Right lobe of liver (tissue), 4 donors: Measurements from ENCODE around the gene CYB561A3.

Source experiments
- CTCF ChIP-seq, 4 donors: fragments of 200-600 bp in 3 of 4; fragments of 450-650 bp in 1 of 4; IDR thresholded peaks; one replicate each; pipeline versions ENCODE4 v1.5.1 to v1.8.0; 2016 to 2022; ENCODE audit warnings: antibody characterized with exemption in 4 of 4, mild to moderate bottlenecking in 2 of 4
- POLR2A ChIP-seq: fragments of 450-650 bp; IDR thresholded peaks from one replicate; pipeline ENCODE4 v1.6.1; 2017; ENCODE audit warnings: antibody characterized with exemption, mild to moderate bottlenecking
- donor health status: DM: no; HTN: no; CAD: no.
- donor health status: DM: no; HTN: no; CAD: no.
- donor health status: DM: no; HTN: yes; CAD: no.

DNA sequence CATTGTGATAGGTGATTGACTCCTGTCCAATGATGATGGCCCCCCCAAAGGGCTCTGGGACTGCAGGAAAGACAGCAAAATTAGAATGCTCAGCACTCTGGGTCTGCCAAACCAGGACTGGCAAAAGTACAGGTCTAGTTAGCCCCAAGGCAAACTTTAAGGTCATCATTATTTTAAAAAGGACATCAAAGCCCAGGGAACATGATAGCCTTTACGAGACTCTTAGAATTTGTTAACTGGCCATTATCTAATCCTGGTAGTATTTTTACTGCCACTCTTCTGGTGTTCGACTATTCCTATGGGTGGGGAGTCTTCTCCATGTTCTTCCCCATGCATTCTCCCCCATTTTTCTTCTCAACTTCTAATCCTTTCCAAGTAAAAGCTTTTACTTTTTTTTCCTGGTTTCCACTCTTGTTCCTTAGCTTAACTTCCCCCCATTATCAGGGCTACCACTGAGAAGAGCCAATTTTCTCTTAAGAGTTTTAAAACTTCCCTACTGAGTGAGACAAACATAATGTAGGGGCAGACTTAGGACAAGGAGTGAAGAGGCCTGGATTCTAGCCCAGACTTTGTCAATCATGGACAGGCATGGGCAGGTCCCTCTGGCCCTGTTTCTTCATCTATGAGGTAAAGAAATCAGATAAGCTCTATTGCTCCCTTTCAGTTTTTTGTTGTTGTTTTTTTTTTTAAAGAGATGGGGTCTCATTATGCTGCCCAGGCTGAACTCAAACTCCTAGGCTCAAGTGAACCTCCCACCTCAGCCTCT, 35.9 kb downstream of the CYB561A3 start:
- TF ChIP-seq CTCF (IDR thresholded peaks at IDR 0.05) = no peak
- no peak for TF ChIP-seq POLR2A
